ENCODE data around the gene SFXN5. TPM values are rescaled to one million over a fixed set of nuclear protein-coding genes. Genes with fewer than 3 reads are reported as not detected.
A peak's percentile ranks its signal among the peaks of the same experiment; 100 is the strongest.

The SFXN5 gene
- total and polyA plus RNA-seq, 2 of the 4 experiments (the other 2 are of a cell fraction), result 8.6 to 17.0 TPM

GRCh38 chr2:73106791-73107190 is 35.3 kb upstream of the SFXN5 start (continued):
- TF ChIP-seq CEBPB (IDR thresholded peaks at IDR 0.05; ENCODE audit: low read depth, low read length) (no peak), MAFK (IDR thresholded peaks at IDR 0.05; ENCODE audit: low read depth, low read length) (no peak), BHLHE40 (IDR thresholded peaks at IDR 0.05; ENCODE audit: low read depth, low read length) (no peak)

DNA sequence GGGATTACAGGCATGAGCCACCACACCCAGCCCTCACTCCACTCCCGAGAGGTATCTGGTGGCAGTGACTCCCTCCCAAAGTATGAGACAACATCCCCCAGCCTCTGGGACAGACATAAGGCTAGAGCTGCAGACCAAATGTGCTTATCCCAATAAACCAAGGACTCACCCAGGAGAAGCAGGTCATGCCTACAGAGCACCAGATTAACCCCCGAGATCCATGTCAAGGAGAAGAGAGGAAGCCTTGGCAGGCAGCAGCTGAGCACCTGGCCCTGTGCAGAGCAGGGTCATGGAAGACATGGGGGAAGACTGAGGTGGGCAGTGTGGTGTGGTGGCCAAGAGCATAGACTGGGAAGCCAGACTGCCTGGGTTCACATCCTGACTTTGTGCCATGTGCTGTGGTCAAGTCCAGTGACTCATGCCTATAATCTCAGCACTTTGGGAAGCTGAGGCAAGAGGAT is 34.0 kb upstream of the SFXN5 start:
- H3K4me1 ChIP-seq (ENCODE audit: control insufficient read depth, insufficient read depth, low read length), result peaks cover 33% of the 10 kb centered on the region

More for the DNA sequence above, 34.0 kb upstream of the SFXN5 start:
- ATAC-seq (ENCODE audit: low read depth) (no peak), DNase-seq (no peak)
- Histone ChIP-seq H3K27me3 (ENCODE audit: control insufficient read depth, insufficient read depth, low read length) (no peaks in the 10 kb centered on the region), H2BK20ac (ENCODE audit: low read depth, low read length) (no peak overlapping the region), H4K8ac (ENCODE audit: low read depth in 2 of 2, low read length in 2 of 2) (no peak overlapping the region), H2AFZ (replicated peaks; ENCODE audit: low read length, poor library complexity) (no peak overlapping the region), H3K23ac (ENCODE audit: low read depth, low read length) (peak overlapping the region; percentile 31; the same call in 1 of the 2 replicates), H3K9me3 (ENCODE audit: control insufficient read depth, insufficient read depth, low read length) (no peaks in the 10 kb centered on the region), H4K91ac (ENCODE audit: insufficient read depth, low read depth, low read length) (no peak overlapping the region), H3K4me2 (ENCODE audit: low read depth, low read length) (no peak overlapping the region), H3K18ac (ENCODE audit: low read depth, low read length) (no peak overlapping the region), H3K9ac (ENCODE audit: low read depth, low read length) (no peak overlapping the region), H3K9me1 (ENCODE audit: insufficient read depth, low read length) (peaks cover 76% of the 10 kb centered on the region), H3K56ac (ENCODE audit: extremely low read depth, insufficient read depth, low read length) (no peak overlapping the region), H3K27ac (ENCODE audit: insufficient read depth, low read length) (no peak overlapping the region), H3K36me3 (ENCODE audit: control insufficient read depth, insufficient read depth, low read length) (peaks cover 2% of the 10 kb centered on the region; the same call in 1 of the 2 replicates), H4K20me1 (ENCODE audit: insufficient read depth, low read length) (peaks cover 92% of the 10 kb centered on the region), H3K4me3 (ENCODE audit: insufficient read depth, low read depth, low read length) (no peak overlapping the region), H4K5ac (ENCODE audit: low read depth, low read length) (no peak overlapping the region), H3K79me1 (ENCODE audit: low read depth in 1 of 2, low read length in 2 of 2) (peaks cover 15 to 96% of the 10 kb centered on the region in 2 experiments), H2AK5ac (ENCODE audit: low read depth, low read length) (peak overlapping the region; percentile 21; the same call in 1 of the 2 replicates), H3K14ac (replicated peaks; ENCODE audit: low read depth, low read length) (peak overlapping the region; percentile 14; the same call in 1 of the 2 replicates), H2BK5ac (ENCODE audit: low read depth, low read length, poor library complexity, severe bottlenecking) (peak overlapping the region; percentile 8), H2AK9ac (replicated peaks; ENCODE audit: low read depth, low read length, poor library complexity) (peak overlapping the region; percentile 4), H3K4ac (ENCODE audit: low read depth, low read length) (peak overlapping the region; percentile 8; the same call in 1 of the 2 replicates), H2BK120ac (ENCODE audit: low read depth, low read length) (no peak overlapping the region), H2BK15ac (ENCODE audit: low read depth, low read length) (no peak overlapping the region)
- POLR2A ChIA-PET (ENCODE audit: unreplicated experiment), result interaction anchor here (0.7 kb wide), 1 partner anchor 188 kb away, joined by 3 read pairs; no protein-coding TSS in a partner anchor
- TF ChIP-seq CHD1 (IDR thresholded peaks at IDR 0.05; ENCODE audit: low read depth, low read length), result no peak
- TF ChIP-seq POLR2A (IDR thresholded peaks at IDR 0.05; ENCODE audit: low read depth, low read length), result no peak
- TF ChIP-seq FOS (IDR thresholded peaks at IDR 0.05; ENCODE audit: low read depth, low read length), result no peak
- TF ChIP-seq BHLHE40 (IDR thresholded peaks at IDR 0.05; ENCODE audit: low read depth, low read length), result no peak
- in situ Hi-C loops (cut with MboI; ENCODE audit: low sequenced_read_pairs), result no loop called here
- BruUV-seq (replicated peaks), result no TSS peak
- intact Hi-C loops (cut with micrococcal nuclease), result no loop called here
- CTCF ChIA-PET, result no interaction called here
- dilution Hi-C loops (cut with HindIII; ENCODE audit: low sequenced_read_pairs, unreplicated experiment), result no loop called here
- 81% methylated on average over 2 of the region's 2 CpGs; no CpG with 5 or more reads in 1 of the 2 experiments for WGBS, 2 experiments (ENCODE audit: extremely low coverage in 2 of 2, insufficient read length in 1 of 2)

Data from IMR-90 (cell line).